Body of pancreas (tissue), 4 donors: ENCODE measurements around the gene ADA. TPM values are rescaled to one million over a fixed set of nuclear protein-coding genes. Genes with fewer than 3 reads are reported as not detected.
A peak's percentile ranks its signal among the peaks of the same experiment; 100 is the strongest.

Source experiments
- ATAC-seq: fragments of 150-250 bp; one replicate; pipeline ENCODE4 v1.9.1; 2016
- DNase-seq, 4 donors: peaks; one replicate each; pipeline ENCODE4 v3.0.0-alpha.2; 2019
- H3K27ac ChIP-seq, 4 donors: fragments of 200-600 bp; sonication (generic); 1 replicate in 3 of 4; 2 replicates in 1 of 4; pipeline versions ENCODE4 v1.5.1 to v1.6.1; 2016 to 2019; ENCODE audit warnings: mild to moderate bottlenecking in 1 of 4, mixed read lengths in 1 of 4, moderate library complexity in 1 of 4
- H3K27me3 ChIP-seq, 2 donors: fragments of 200-600 bp; sonication (generic); one replicate each; pipeline ENCODE4 v1.6.0; 2016; ENCODE audit warnings: mild to moderate bottlenecking in 1 of 2
- H3K36me3 ChIP-seq, 2 donors: fragments of 200-600 bp; sonication (generic); replicated peaks in 1 of 2; 2 replicates each; pipeline ENCODE4 v1.5.1; 2016; ENCODE audit warnings: low read depth in 2 of 2; ENCODE audit not compliant: insufficient read depth in 1 of 2
- H3K4me1 ChIP-seq: fragments of 200-600 bp; sonication (generic); one replicate; pipeline ENCODE4 v1.6.0; 2016
- H3K4me3 ChIP-seq, 2 donors: fragments of 200-600 bp; sonication (generic); 1 replicate in 1 of 2; 2 replicates in 1 of 2; pipeline ENCODE4 v1.5.1; 2016 to 2019
- H3K9me3 ChIP-seq, 3 donors: fragments of 200-600 bp; sonication (generic); 1 replicate in 2 of 3; 2 replicates in 1 of 3; pipeline ENCODE4 v1.5.1; 2016
- CTCF ChIP-seq, 7 experiments: fragments of 450-650 bp in 4 of 7; fragments of 200-600 bp in 3 of 7; sonication (generic) in 3 of 7; IDR thresholded peaks; one replicate each; pipeline ENCODE4 v1.5.1; 2016 to 2019; ENCODE audit warnings: antibody characterized with exemption in 7 of 7
- POLR2A ChIP-seq, 3 donors: fragments of 450-650 bp; IDR thresholded peaks; one replicate each; pipeline ENCODE4 v1.6.1; 2016; ENCODE audit warnings: antibody characterized with exemption in 3 of 3, mild to moderate bottlenecking in 2 of 3
- WGBS, 2 donors: methylation state at CpG; one replicate each; pipeline ENCODE4 v1.1.5; 2017; 5-methylcytosine and 5-hydroxymethylcytosine counted together
- intact Hi-C: fragments of 100-400 bp; cut with DNase I; formaldehyde crosslinking; loops from one replicate; pipeline ENCODE4 v1.15.1; 2023
- total RNA-seq, 2 donors: library from RNA; depleted of rRNA; stranded (reverse); fragments of >200 nt; gene quantifications; one replicate each; pipeline ENCODE4 v1.1.0, GENCODE V29; 2016

Gene ADA
- total RNA-seq, 2 donors from 2014 or later, result 3.3 to 7.8 TPM

- intact Hi-C loops, result no loop called here
- no peak for ATAC-seq
- DNase-seq, result no peak
- Histone ChIP-seq H3K27ac (no peak overlapping the region), H3K9me3 (no peaks in the 10 kb centered on the region), H3K4me3 (no peak overlapping the region), H3K4me1 (no peaks in the 10 kb centered on the region), H3K36me3 (no peaks in the 10 kb centered on the region), H3K27me3 (no peaks in the 10 kb centered on the region)
- TF ChIP-seq POLR2A (IDR thresholded peaks at IDR 0.05), result no peak
- TF ChIP-seq CTCF (IDR thresholded peaks at IDR 0.05), result no peak
- 70 to 79% methylated on average over 10 of the region's 10 CpGs for WGBS, 2 donors
Measured at GRCh38 chr20:44587035-44587980, 64.2 kb downstream of the ADA start.

- Histone ChIP-seq H3K36me3 (no peaks in the 10 kb centered on the region), H3K9me3 (no peaks in the 10 kb centered on the region), H3K27ac (no peak overlapping the region), H3K4me3 (no peak overlapping the region), H3K27me3 (no peaks in the 10 kb centered on the region), H3K4me1 (no peaks in the 10 kb centered on the region)
- no peak for ATAC-seq
- WGBS, 2 donors, result 83 to 93% methylated on average over 3 of the region's 3 CpGs
- intact Hi-C loops, result no loop called here
- TF ChIP-seq POLR2A (IDR thresholded peaks at IDR 0.05), result no peak
- no peak for TF ChIP-seq CTCF (IDR thresholded peaks at IDR 0.05)
- peak in 1 of 4 donors; percentile 11 for DNase-seq
Measured at GRCh38 chr20:44586289-44586911, 65.1 kb downstream of the ADA start.

- no peak for ATAC-seq
- Histone ChIP-seq H3K36me3 (no peaks in the 10 kb centered on the region), H3K27me3 (no peaks in the 10 kb centered on the region), H3K4me1 (peaks cover 5% of the 10 kb centered on the region), H3K27ac (no peak overlapping the region), H3K9me3 (no peaks in the 10 kb centered on the region), H3K4me3 (no peak overlapping the region)
- WGBS, 2 donors, result 71 to 79% methylated on average over 6 of the region's 6 CpGs
- TF ChIP-seq CTCF (IDR thresholded peaks at IDR 0.05) (no peak), POLR2A (IDR thresholded peaks at IDR 0.05) (no peak)
- intact Hi-C loops, result no loop called here
- DNase-seq, result no peak
Measured at GRCh38 chr20:44585057-44585963, 66.2 kb downstream of the ADA start.

- WGBS, 2 donors, result 82 to 89% methylated on average over 4 of the region's 4 CpGs
- ATAC-seq, result no peak
- no peaks in the 10 kb centered on the region for H3K27me3 ChIP-seq
- no peak for TF ChIP-seq POLR2A (IDR thresholded peaks at IDR 0.05)
- no peak for TF ChIP-seq CTCF (IDR thresholded peaks at IDR 0.05)
- no peak for DNase-seq
- intact Hi-C loops, result no loop called here
- H3K36me3 ChIP-seq, result no peaks in the 10 kb centered on the region
- H3K4me1 ChIP-seq, result peaks cover 5% of the 10 kb centered on the region
- no peak overlapping the region for H3K27ac ChIP-seq
- no peaks in the 10 kb centered on the region for H3K9me3 ChIP-seq
- no peak overlapping the region for H3K4me3 ChIP-seq
Measured at GRCh38 chr20:44584162-44584561, 67.3 kb downstream of the ADA start.
